Cardiac muscle cell (in vitro differentiated cells and primary cell): Measurements from ENCODE around the gene GPR108. TPM values are rescaled to one million over a fixed set of nuclear protein-coding genes. Genes with fewer than 3 reads are reported as not detected.

Source experiments
- DNase-seq, 2 donors: peaks; one replicate each; pipeline versions ENCODE4 v3.0.0 to v3.0.0-alpha.2; 2010 to 2017; ENCODE audit warnings: low read depth in 1 of 2, low spot score in 1 of 2
- H3K27ac ChIP-seq: fragments of 200-600 bp; sonication (generic); 2 replicates; pipeline ENCODE4 v1.5.1; 2016
- H3K27me3 ChIP-seq: fragments of 200-600 bp; sonication (generic); 2 replicates; pipeline ENCODE4 v1.6.0; 2016; ENCODE audit warnings: control low read depth
- H3K36me3 ChIP-seq: fragments of 200-600 bp; sonication (generic); 2 replicates; pipeline ENCODE4 v1.5.1; 2016; ENCODE audit warnings: control low read depth
- H3K4me1 ChIP-seq: fragments of 200-600 bp; sonication (generic); 2 replicates; pipeline ENCODE4 v1.8.1; 2017; ENCODE audit warnings: low read depth, mild to moderate bottlenecking, mixed run types
- H3K4me3 ChIP-seq: fragments of 200-600 bp; sonication (generic); 2 replicates; pipeline ENCODE4 v1.5.1; 2016; ENCODE audit warnings: mild to moderate bottlenecking
- H3K9me3 ChIP-seq: fragments of 200-600 bp; sonication (generic); 2 replicates; pipeline ENCODE4 v1.5.1; 2017; ENCODE audit warnings: low read depth, mild to moderate bottlenecking, control low read depth
- CTCF ChIP-seq: IDR thresholded peaks from 2 replicates; pipeline ENCODE4 v1.5.1; 2012; ENCODE audit warnings: low read depth, mild to moderate bottlenecking, low read length
- polyA plus RNA-seq: library from polyadenylated mRNA; unstranded; fragments of >200 nt; fragmentation: Nextera tagmentation; extraction: Ambion mirVana; gene quantifications from 2 replicates; pipeline ENCODE4 v1.2.1, GENCODE V29; 2016
- total RNA-seq: library from RNA; depleted of rRNA; stranded (reverse); fragments of >200 nt; gene quantifications from 2 replicates; pipeline ENCODE4 v1.2.3, GENCODE V29; 2016

GPR108 gene
- total and polyA plus RNA-seq, 2 experiments from 2014 or later, result 91.3 to 113 TPM

GRCh38 chr19:6736169-6736916 lies 1.0 kb downstream of the GPR108 start:
- DNase-seq, result peak; percentile 86 to 95
- H3K36me3 ChIP-seq, result no peaks in the 10 kb centered on the region
- H3K27ac ChIP-seq, result peak overlapping the region; percentile 98
- no peaks in the 10 kb centered on the region for H3K27me3 ChIP-seq
- peak; percentile 82 for TF ChIP-seq CTCF
- no peaks in the 10 kb centered on the region for H3K9me3 ChIP-seq
- peaks cover 12% of the 10 kb centered on the region for H3K4me1 ChIP-seq
- H3K4me3 ChIP-seq, result peak overlapping the region; percentile 92

- Histone ChIP-seq H3K27me3 (no peaks in the 10 kb centered on the region), H3K36me3 (no peaks in the 10 kb centered on the region), H3K27ac (peak overlapping the region; percentile 98), H3K4me1 (peaks cover 12% of the 10 kb centered on the region), H3K9me3 (no peaks in the 10 kb centered on the region), H3K4me3 (peak overlapping the region; percentile 92)
- DNase-seq, result no peak
- no peak for TF ChIP-seq CTCF
Measured at GRCh38 chr19:6735181-6735911, 2.0 kb downstream of the GPR108 start.

- no peak for TF ChIP-seq CTCF
- Histone ChIP-seq H3K36me3 (no peaks in the 10 kb centered on the region), H3K27me3 (no peaks in the 10 kb centered on the region), H3K27ac (no peak overlapping the region), H3K4me1 (peaks cover 12% of the 10 kb centered on the region), H3K4me3 (no peak overlapping the region), H3K9me3 (no peaks in the 10 kb centered on the region)
- DNase-seq, result no peak
Measured at GRCh38 chr19:6734096-6734696, 3.2 kb downstream of the GPR108 start.

- H3K9me3 ChIP-seq, result no peaks in the 10 kb centered on the region
- DNase-seq, result no peak
- no peak overlapping the region for H3K27ac ChIP-seq
- no peaks in the 10 kb centered on the region for H3K36me3 ChIP-seq
- no peak overlapping the region for H3K4me3 ChIP-seq
- peaks cover 6% of the 10 kb centered on the region for H3K4me1 ChIP-seq
- no peaks in the 10 kb centered on the region for H3K27me3 ChIP-seq
- TF ChIP-seq CTCF, result peak; percentile 19
Measured at GRCh38 chr19:6733338-6734095, 3.9 kb downstream of the GPR108 start.

- Histone ChIP-seq H3K4me1 (peaks cover 6% of the 10 kb centered on the region), H3K36me3 (no peaks in the 10 kb centered on the region), H3K4me3 (no peak overlapping the region), H3K9me3 (no peaks in the 10 kb centered on the region), H3K27ac (no peak overlapping the region), H3K27me3 (no peaks in the 10 kb centered on the region)
- DNase-seq, result no peak
- no peak for TF ChIP-seq CTCF
Measured at GRCh38 chr19:6732803-6733337, 4.5 kb downstream of the GPR108 start.
